Progenitor cell of endocrine pancreas (in vitro differentiated cells): ENCODE results near the gene SLC5A8. TPM values are rescaled to one million over a fixed set of nuclear protein-coding genes. Genes with fewer than 3 reads are reported as not detected.

Source experiments
- DNase-seq: peaks from one replicate; pipeline ENCODE4 v3.0.0; 2021; ENCODE audit warnings: low spot score; ENCODE audit not compliant: unreplicated experiment
- H3K27ac Mint-ChIP-seq: 2 replicates; pipeline ENCODE4 v1.8.0; 2021; ENCODE audit warnings: mild to moderate bottlenecking, moderate library complexity, mixed read lengths
- H3K27me3 Mint-ChIP-seq: 2 replicates; pipeline ENCODE4 v1.8.0; 2021; ENCODE audit warnings: mixed read lengths
- H3K36me3 Mint-ChIP-seq: 2 replicates; pipeline ENCODE4 v1.8.0; 2022; ENCODE audit warnings: mixed read lengths; ENCODE audit not compliant: insufficient read depth
- H3K4me1 Mint-ChIP-seq: 2 replicates; pipeline ENCODE4 v1.8.0; 2021; ENCODE audit warnings: low read depth, mixed read lengths
- H3K4me3 Mint-ChIP-seq: 2 replicates; pipeline ENCODE4 v1.8.0; 2021; ENCODE audit warnings: low read depth, mild to moderate bottlenecking, moderate library complexity, mixed read lengths
- H3K9me3 Mint-ChIP-seq: 2 replicates; pipeline ENCODE4 v1.8.0; 2021; ENCODE audit warnings: low read depth, mixed read lengths
- total RNA-seq: library from RNA; stranded (reverse); gene quantifications from 2 replicates; pipeline ENCODE4 v1.2.1, GENCODE V29; 2021
- TF ChIP-seq, protein P1 (sequence below): fragments of 200-600 bp; sonication (generic); IDR thresholded peaks from one replicate; pipeline ENCODE4 v1.5.0; 2021; ENCODE audit warnings: antibody characterized with exemption, mild to moderate bottlenecking; ENCODE audit not compliant: unreplicated experiment

SLC5A8 gene
- total RNA-seq, 1 donor from 2014 or later = 0.12 TPM

DNA sequence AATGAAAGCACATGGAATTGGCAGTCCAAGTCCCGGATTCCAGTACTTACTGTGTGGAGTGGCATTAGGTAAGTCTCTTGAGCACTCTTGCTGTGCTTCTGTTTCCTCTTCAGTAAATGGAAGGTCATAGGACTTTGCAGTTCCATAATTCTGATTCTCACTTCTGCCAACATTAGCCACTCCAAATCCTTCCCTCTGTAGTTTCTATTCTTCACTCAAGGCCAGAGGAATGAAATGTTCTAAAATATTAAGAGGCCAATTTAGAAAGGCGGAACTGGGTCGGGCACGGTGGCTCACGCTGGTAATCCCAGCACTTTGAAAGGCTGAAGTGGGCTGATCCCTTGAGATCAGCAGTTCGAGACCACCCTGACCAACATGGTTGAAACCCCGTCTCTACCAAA is 19.8 kb upstream of the SLC5A8 start:
- Mint-ChIP-seq H3K36me3 (no peaks in the 10 kb centered on the region), H3K9me3 (no peaks in the 10 kb centered on the region), H3K4me3 (no peak overlapping the region), H3K27ac (no peak overlapping the region), H3K4me1 (no peaks in the 10 kb centered on the region), H3K27me3 (peaks cover 4% of the 10 kb centered on the region)
- TF ChIP-seq, protein P1, sequence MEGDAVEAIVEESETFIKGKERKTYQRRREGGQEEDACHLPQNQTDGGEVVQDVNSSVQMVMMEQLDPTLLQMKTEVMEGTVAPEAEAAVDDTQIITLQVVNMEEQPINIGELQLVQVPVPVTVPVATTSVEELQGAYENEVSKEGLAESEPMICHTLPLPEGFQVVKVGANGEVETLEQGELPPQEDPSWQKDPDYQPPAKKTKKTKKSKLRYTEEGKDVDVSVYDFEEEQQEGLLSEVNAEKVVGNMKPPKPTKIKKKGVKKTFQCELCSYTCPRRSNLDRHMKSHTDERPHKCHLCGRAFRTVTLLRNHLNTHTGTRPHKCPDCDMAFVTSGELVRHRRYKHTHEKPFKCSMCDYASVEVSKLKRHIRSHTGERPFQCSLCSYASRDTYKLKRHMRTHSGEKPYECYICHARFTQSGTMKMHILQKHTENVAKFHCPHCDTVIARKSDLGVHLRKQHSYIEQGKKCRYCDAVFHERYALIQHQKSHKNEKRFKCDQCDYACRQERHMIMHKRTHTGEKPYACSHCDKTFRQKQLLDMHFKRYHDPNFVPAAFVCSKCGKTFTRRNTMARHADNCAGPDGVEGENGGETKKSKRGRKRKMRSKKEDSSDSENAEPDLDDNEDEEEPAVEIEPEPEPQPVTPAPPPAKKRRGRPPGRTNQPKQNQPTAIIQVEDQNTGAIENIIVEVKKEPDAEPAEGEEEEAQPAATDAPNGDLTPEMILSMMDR = no peak
- DNase-seq = no peak

DNA sequence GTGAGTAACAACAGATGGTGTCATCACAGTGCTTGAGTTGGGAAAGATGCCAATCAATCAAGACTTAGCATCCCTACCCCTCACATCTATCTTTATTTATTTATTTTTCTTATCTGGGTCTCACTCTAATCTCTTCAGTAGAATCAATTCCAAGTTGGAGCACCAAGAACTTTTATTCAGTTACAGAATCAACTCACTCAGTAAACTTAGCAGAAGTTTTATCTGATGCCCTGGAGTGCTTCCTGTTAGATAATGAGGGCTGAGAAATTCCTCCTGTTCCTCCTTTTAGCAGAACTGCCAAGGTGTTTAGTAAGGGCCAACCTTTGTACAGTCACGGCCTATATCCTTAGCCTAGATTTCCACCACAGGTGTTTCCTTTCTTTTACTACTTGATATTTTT is 11.3 kb upstream of the SLC5A8 start:
- H3K4me1 Mint-ChIP-seq = peaks cover 1% of the 10 kb centered on the region
- peaks cover 21% of the 10 kb centered on the region for H3K27me3 Mint-ChIP-seq
- TF ChIP-seq, protein P1 = no peak
- H3K4me3 Mint-ChIP-seq = no peak overlapping the region
- no peak overlapping the region for H3K27ac Mint-ChIP-seq
- peaks cover 4% of the 10 kb centered on the region for H3K9me3 Mint-ChIP-seq
- no peak for DNase-seq
- no peaks in the 10 kb centered on the region for H3K36me3 Mint-ChIP-seq

DNA sequence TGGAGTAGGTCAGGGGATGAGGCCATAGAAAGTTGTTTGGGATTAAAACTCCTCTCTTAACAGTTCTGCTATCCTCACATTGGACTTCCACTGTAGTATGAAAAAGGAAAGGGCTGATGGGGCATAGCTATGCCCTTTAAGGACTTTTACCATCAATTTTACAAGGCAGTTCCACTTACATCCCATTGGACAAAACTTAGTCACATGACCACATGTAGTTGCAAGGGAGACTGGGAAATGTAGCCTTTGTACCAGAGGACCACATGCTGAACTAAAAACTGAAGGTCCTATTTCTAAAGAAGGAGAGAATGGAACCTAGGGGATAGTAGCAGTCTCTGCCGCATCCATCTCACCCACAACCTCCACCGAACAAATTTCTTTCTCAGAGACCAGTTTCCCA is 6.8 kb upstream of the SLC5A8 start:
- no peaks in the 10 kb centered on the region for H3K36me3 Mint-ChIP-seq
- H3K4me1 Mint-ChIP-seq = no peaks in the 10 kb centered on the region
- H3K9me3 Mint-ChIP-seq = peaks cover 18% of the 10 kb centered on the region
- TF ChIP-seq, protein P1 = no peak
- no peak overlapping the region for H3K27ac Mint-ChIP-seq
- no peaks in the 10 kb centered on the region for H3K27me3 Mint-ChIP-seq
- H3K4me3 Mint-ChIP-seq = no peak overlapping the region
- no peak for DNase-seq

DNA sequence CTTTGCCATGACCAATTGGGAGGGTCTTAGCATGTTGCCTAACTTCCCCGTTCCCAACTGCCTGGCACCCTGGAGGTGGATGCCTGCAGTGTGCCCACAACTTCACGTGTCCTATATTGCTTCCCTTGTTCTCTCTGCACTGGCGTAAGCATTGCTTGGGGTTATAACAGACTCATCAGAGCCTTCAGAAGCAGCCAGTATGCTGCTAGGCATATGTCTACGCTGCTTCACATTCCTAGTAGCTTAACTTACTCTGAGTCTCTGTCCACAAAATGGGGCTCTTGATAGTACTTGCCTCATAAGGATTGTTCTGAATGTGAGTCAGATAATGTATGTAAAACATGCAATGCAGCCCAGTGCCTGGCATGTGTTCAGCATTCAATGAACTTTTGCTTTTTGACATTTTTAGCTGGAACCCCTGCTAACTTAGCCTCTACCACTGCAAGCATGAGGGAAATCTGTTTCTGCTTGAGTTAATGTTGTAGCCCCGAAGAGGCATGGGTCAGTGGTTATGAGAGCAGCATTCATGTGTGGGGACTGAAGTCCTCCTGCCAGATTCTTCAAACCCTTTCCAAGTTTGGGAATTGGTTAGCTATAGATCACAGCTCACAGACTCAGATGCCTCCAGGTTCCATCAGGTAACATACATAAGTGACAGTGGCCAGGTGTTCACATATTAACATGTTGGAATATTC is 2.8 kb downstream of the SLC5A8 start:
- Mint-ChIP-seq H3K4me3 (no peak overlapping the region), H3K27me3 (peaks cover 36% of the 10 kb centered on the region), H3K9me3 (no peaks in the 10 kb centered on the region), H3K36me3 (no peaks in the 10 kb centered on the region), H3K4me1 (peaks cover 12% of the 10 kb centered on the region), H3K27ac (no peak overlapping the region)
- DNase-seq = no peak
- TF ChIP-seq, protein P1 = no peak

DNA sequence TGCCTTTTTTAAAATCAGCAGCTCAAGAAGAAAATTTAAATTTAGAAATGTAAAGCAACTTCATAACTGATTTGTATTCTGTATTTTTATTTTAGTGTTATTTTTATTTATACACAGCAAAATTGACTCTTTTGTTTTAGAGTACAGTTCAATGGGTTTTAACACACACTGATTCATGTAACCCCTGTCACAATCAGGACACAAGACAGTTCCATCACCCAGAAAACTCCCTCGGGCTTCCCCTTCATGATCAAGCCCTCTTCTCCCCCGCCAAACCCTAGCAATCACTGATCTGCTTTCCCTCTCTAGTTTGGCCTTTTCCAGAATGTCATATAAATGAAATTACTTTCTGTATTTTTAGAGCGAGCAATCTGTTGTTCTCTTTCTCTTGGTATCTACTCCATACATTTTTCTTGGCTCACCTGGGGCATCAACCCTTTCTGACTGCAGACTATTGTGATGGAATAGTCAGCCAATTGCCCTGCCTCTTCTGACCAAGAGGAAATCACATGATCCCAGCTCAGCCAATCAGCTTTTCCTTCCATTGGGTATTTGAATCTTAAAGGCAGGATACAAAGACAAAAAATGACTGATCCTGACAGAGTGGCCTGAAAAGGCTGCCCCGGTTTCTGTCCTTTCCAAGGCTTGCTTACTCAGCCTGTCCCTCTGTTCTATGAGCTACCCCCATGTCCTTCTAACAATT is 5.3 kb downstream of the SLC5A8 start:
- Mint-ChIP-seq H3K9me3 (no peaks in the 10 kb centered on the region), H3K27me3 (peaks cover 28% of the 10 kb centered on the region), H3K27ac (no peak overlapping the region), H3K4me3 (no peak overlapping the region), H3K4me1 (peaks cover 3% of the 10 kb centered on the region), H3K36me3 (no peaks in the 10 kb centered on the region)
- TF ChIP-seq, protein P1 = no peak
- no peak for DNase-seq
